OCI-LY7 (cell line): ENCODE results near the gene COL4A2.

Source experiments
- CTCF ChIP-seq: fragments of 200-600 bp; sonication (generic); conservative IDR thresholded peaks from 2 replicates; pipeline ENCODE4 v1.5.1; 2014; ENCODE audit warnings: mild to moderate bottlenecking, antibody characterized with exemption, low read length, moderate library complexity, mixed read lengths
- EZH2phosphoT487 ChIP-seq: fragments of 200-600 bp; sonication (generic); IDR thresholded peaks from 2 replicates; pipeline ENCODE4 v1.6.1; 2018; ENCODE audit warnings: low read depth, borderline replicate concordance, mild to moderate bottlenecking, mixed run types, antibody characterized with exemption, low read length, moderate library complexity, mixed read lengths

GRCh38 chr13:110388108-110388943, 81.2 kb downstream of the COL4A2 start:
- TF ChIP-seq CTCF (no peak), EZH2phosphoT487 (no peak)
